ENCODE results near the gene EDARADD.

DNA sequence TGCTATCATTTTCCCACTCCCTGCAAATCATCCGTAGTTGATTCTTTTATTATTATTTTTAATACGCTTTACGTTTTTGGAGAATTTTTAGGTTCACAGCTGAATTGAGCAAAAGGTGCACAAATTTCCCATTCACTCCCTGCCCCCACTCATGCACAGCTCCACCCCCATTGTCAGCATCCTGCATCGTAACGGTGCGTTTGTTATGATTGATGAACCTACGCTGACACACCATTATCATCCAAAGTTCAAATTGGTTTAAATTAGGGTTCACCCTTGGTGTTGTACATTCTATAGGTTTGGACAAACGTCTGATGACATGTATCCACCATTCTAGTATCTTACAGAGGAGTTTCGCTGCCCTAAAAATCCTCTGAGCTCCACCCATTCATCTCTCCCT, 44.5 kb downstream of the EDARADD start:
- TF ChIP-seq GATA2 (IDR thresholded peaks at IDR 0.05; ENCODE audit: low read depth, low read length), result no peak
- no peak for TF ChIP-seq GATA3 (IDR thresholded peaks at IDR 0.05; ENCODE audit: low read depth, low read length)

All from SH-SY5Y (cell line).